ENCODE measurements around the gene ZCCHC2.

Gene ZCCHC2

GRCh38 chr18:62574776-62575175 is 52.0 kb downstream of the ZCCHC2 start:
- Histone ChIP-seq H3K27ac (ENCODE audit: low read depth, low read length) (no peak overlapping the region), H3K27me3 (ENCODE audit: control insufficient read depth, insufficient read depth, low read length) (no peaks in the 10 kb centered on the region), H3K4me1 (ENCODE audit: control insufficient read depth, insufficient read depth, low read length) (peaks cover 2% of the 10 kb centered on the region), H3K4me3 (ENCODE audit: low read length) (no peak overlapping the region), H3K9ac (ENCODE audit: low read length) (no peak overlapping the region), H3K36me3 (ENCODE audit: control insufficient read depth, insufficient read depth, low read length) (peaks cover 17% of the 10 kb centered on the region)

- H3K4me3 ChIP-seq (ENCODE audit: low read length), result no peak overlapping the region
- H3K9ac ChIP-seq (ENCODE audit: low read length), result no peak overlapping the region
- H3K36me3 ChIP-seq (ENCODE audit: control insufficient read depth, insufficient read depth, low read length), result peaks cover 17% of the 10 kb centered on the region
- H3K27ac ChIP-seq (ENCODE audit: low read depth, low read length), result no peak overlapping the region
- no peaks in the 10 kb centered on the region for H3K27me3 ChIP-seq (ENCODE audit: control insufficient read depth, insufficient read depth, low read length)
- H3K4me1 ChIP-seq (ENCODE audit: control insufficient read depth, insufficient read depth, low read length), result peaks cover 2% of the 10 kb centered on the region
These were observed 53.4 kb downstream of the ZCCHC2 start for GRCh38 chr18:62576271-62576670.

- peaks cover 2% of the 10 kb centered on the region for H3K4me1 ChIP-seq (ENCODE audit: control insufficient read depth, insufficient read depth, low read length)
- no peak overlapping the region for H3K4me3 ChIP-seq (ENCODE audit: low read length)
- no peak overlapping the region for H3K9ac ChIP-seq (ENCODE audit: low read length)
- no peaks in the 10 kb centered on the region for H3K27me3 ChIP-seq (ENCODE audit: control insufficient read depth, insufficient read depth, low read length)
- H3K36me3 ChIP-seq (ENCODE audit: control insufficient read depth, insufficient read depth, low read length), result peaks cover 17% of the 10 kb centered on the region
- no peak overlapping the region for H3K27ac ChIP-seq (ENCODE audit: low read depth, low read length)
These were observed 54.2 kb downstream of the ZCCHC2 start for GRCh38 chr18:62576845-62577512.

GRCh38 chr18:62577765-62578164 is 54.9 kb downstream of the ZCCHC2 start:
- H3K4me3 ChIP-seq (ENCODE audit: low read length), result no peak overlapping the region

GRCh38 chr18:62578980-62579511 is 56.2 kb downstream of the ZCCHC2 start:
- Histone ChIP-seq H3K4me3 (ENCODE audit: low read length) (no peak overlapping the region), H3K27me3 (ENCODE audit: control insufficient read depth, insufficient read depth, low read length) (no peaks in the 10 kb centered on the region), H3K36me3 (ENCODE audit: control insufficient read depth, insufficient read depth, low read length) (peaks cover 17% of the 10 kb centered on the region), H3K4me1 (ENCODE audit: control insufficient read depth, insufficient read depth, low read length) (peaks cover 6% of the 10 kb centered on the region), H3K9ac (ENCODE audit: low read length) (no peak overlapping the region), H3K27ac (ENCODE audit: low read depth, low read length) (no peak overlapping the region)

More at GRCh38 chr18:62577765-62578164, 54.9 kb downstream of the ZCCHC2 start:
- H3K27me3 ChIP-seq (ENCODE audit: control insufficient read depth, insufficient read depth, low read length), result no peaks in the 10 kb centered on the region
- H3K36me3 ChIP-seq (ENCODE audit: control insufficient read depth, insufficient read depth, low read length), result peaks cover 17% of the 10 kb centered on the region
- no peak overlapping the region for H3K27ac ChIP-seq (ENCODE audit: low read depth, low read length)
- H3K9ac ChIP-seq (ENCODE audit: low read length), result no peak overlapping the region
- peaks cover 2% of the 10 kb centered on the region for H3K4me1 ChIP-seq (ENCODE audit: control insufficient read depth, insufficient read depth, low read length)

- Histone ChIP-seq H3K27me3 (ENCODE audit: control insufficient read depth, insufficient read depth, low read length) (no peaks in the 10 kb centered on the region), H3K4me1 (ENCODE audit: control insufficient read depth, insufficient read depth, low read length) (peaks cover 7% of the 10 kb centered on the region), H3K4me3 (ENCODE audit: low read length) (no peak overlapping the region), H3K36me3 (ENCODE audit: control insufficient read depth, insufficient read depth, low read length) (peaks cover 4% of the 10 kb centered on the region), H3K9ac (ENCODE audit: low read length) (no peak overlapping the region), H3K27ac (ENCODE audit: low read depth, low read length) (no peak overlapping the region)
These were observed 60.6 kb downstream of the ZCCHC2 start for GRCh38 chr18:62583376-62583775.

- Histone ChIP-seq H3K9ac (ENCODE audit: low read length) (no peak overlapping the region), H3K27me3 (ENCODE audit: control insufficient read depth, insufficient read depth, low read length) (no peaks in the 10 kb centered on the region), H3K36me3 (ENCODE audit: control insufficient read depth, insufficient read depth, low read length) (peaks cover 4% of the 10 kb centered on the region), H3K4me1 (ENCODE audit: control insufficient read depth, insufficient read depth, low read length) (peaks cover 7% of the 10 kb centered on the region), H3K27ac (ENCODE audit: low read depth, low read length) (peak overlapping the region; percentile 33), H3K4me3 (ENCODE audit: low read length) (peak overlapping the region; percentile 49)
These were observed 61.7 kb downstream of the ZCCHC2 start for GRCh38 chr18:62584241-62585120.

GRCh38 chr18:62585274-62586150 is 62.7 kb downstream of the ZCCHC2 start:
- Histone ChIP-seq H3K36me3 (ENCODE audit: control insufficient read depth, insufficient read depth, low read length) (peaks cover 4% of the 10 kb centered on the region), H3K27me3 (ENCODE audit: control insufficient read depth, insufficient read depth, low read length) (no peaks in the 10 kb centered on the region), H3K27ac (ENCODE audit: low read depth, low read length) (no peak overlapping the region), H3K9ac (ENCODE audit: low read length) (no peak overlapping the region), H3K4me3 (ENCODE audit: low read length) (no peak overlapping the region), H3K4me1 (ENCODE audit: control insufficient read depth, insufficient read depth, low read length) (peaks cover 7% of the 10 kb centered on the region)

- Histone ChIP-seq H3K27ac (ENCODE audit: low read depth, low read length) (no peak overlapping the region), H3K4me1 (ENCODE audit: control insufficient read depth, insufficient read depth, low read length) (peaks cover 7% of the 10 kb centered on the region), H3K4me3 (ENCODE audit: low read length) (no peak overlapping the region), H3K36me3 (ENCODE audit: control insufficient read depth, insufficient read depth, low read length) (peaks cover 4% of the 10 kb centered on the region), H3K27me3 (ENCODE audit: control insufficient read depth, insufficient read depth, low read length) (no peaks in the 10 kb centered on the region), H3K9ac (ENCODE audit: low read length) (no peak overlapping the region)
These were observed 63.4 kb downstream of the ZCCHC2 start for GRCh38 chr18:62586151-62586774.

GRCh38 chr18:62586781-62587487 is 64.1 kb downstream of the ZCCHC2 start:
- peaks cover 4% of the 10 kb centered on the region for H3K36me3 ChIP-seq (ENCODE audit: control insufficient read depth, insufficient read depth, low read length)
- no peak overlapping the region for H3K9ac ChIP-seq (ENCODE audit: low read length)
- H3K4me3 ChIP-seq (ENCODE audit: low read length), result no peak overlapping the region
- no peak overlapping the region for H3K27ac ChIP-seq (ENCODE audit: low read depth, low read length)
- H3K27me3 ChIP-seq (ENCODE audit: control insufficient read depth, insufficient read depth, low read length), result no peaks in the 10 kb centered on the region
- peaks cover 7% of the 10 kb centered on the region for H3K4me1 ChIP-seq (ENCODE audit: control insufficient read depth, insufficient read depth, low read length)

GRCh38 chr18:62587689-62588088 is 64.9 kb downstream of the ZCCHC2 start:
- Histone ChIP-seq H3K27ac (ENCODE audit: low read depth, low read length) (no peak overlapping the region), H3K36me3 (ENCODE audit: control insufficient read depth, insufficient read depth, low read length) (peaks cover 4% of the 10 kb centered on the region), H3K4me3 (ENCODE audit: low read length) (no peak overlapping the region), H3K27me3 (ENCODE audit: control insufficient read depth, insufficient read depth, low read length) (no peaks in the 10 kb centered on the region), H3K9ac (ENCODE audit: low read length) (no peak overlapping the region), H3K4me1 (ENCODE audit: control insufficient read depth, insufficient read depth, low read length) (peaks cover 7% of the 10 kb centered on the region)

Measured in rectal smooth muscle tissue (tissue), 1 donor.